Activated CD4-positive, alpha-beta T cell treated with anti-CD3 and anti-CD28 coated beads, Interleukin-2, amount 50 U/mL, for 48 hours (primary cell): Measurements from ENCODE around the gene DLG1.

Source experiments
- DNase-seq, 2 experiments: peaks; one replicate each; pipeline ENCODE4 v3.0.0-alpha.2; 2020

The DLG1 gene

DNA sequence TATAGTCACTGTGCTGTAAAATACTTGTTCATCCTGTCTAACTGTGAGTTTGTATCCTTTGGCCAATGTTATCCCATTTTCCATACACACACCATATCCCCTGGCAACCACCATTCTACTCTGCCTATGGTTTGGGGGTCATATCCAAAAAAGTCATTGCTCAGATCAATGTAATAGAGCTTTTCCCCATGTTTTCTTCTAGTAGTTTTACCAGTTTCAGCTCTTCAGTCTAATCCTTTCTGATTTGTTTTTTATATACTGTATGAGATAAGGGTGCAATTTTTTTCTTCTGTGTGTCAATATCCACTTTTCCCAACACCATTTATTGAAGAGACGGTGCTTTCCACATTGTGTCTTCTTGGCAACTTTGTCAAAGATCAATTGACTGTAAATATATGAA, 14.0 kb upstream of the DLG1 start:
- no peak for DNase-seq

DNA sequence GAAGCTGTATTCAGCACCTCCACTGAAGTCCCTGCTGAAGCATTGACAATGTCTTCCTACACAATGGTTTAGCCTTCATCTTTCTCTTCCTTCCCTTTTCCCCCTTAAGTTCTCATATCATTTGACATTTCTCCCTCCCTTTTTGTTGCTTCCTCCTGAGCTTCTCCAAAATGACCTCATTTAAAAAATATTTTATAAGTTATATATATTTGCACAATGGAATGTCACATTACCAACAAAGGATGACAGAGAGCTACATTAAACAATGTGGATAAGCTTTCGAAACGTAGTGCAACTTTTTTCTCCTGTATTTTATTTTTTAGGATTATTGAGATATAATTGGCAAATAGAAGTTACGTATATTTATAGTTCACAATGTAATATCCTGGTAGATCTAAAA, 13.2 kb upstream of the DLG1 start:
- DNase-seq = no peak

DNA sequence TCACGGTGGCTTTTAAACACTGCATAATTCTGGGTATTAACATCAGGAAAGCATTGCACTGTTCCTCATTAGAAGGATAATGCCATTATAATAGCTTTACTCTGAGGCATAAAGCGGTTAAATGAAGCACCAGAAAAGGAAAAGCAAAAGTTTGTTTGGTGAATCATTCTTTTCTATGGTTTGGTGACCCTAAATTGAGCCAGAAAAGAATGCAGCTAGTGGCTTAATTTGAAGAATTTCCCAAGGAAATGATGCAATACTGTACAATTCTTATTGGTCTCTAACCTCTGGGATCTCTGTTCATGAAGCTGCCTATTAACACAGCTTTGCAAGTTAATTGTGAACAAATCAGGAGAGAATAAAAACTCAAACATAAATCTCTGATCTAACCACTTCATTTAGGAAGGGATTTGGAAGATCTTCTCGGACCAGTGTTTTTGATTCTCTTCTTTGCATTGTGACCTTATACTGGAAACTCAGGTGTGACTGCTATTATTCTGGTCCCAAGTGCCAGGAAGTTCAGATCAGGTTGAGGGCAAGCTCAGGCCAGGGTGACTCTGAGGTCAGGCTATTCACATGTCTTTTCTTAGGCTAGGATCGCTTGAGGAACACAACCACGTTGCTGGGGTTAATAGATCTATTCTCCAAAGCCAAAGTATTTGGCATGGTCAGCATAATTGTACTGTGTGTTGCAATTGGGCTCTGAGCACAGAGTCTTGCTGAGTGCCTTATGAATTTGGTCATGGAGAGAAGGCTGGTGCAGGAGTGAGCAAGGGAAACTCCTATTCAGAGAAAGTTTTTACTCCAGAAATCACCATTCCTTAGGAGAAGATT, 11.3 kb upstream of the DLG1 start:
- DNase-seq = no peak

- no peak for DNase-seq
Measured at GRCh38 chr3:197308591-197308990, 10.2 kb upstream of the DLG1 start.

- no peak for DNase-seq
Measured at GRCh38 chr3:197306374-197307086, 8.1 kb upstream of the DLG1 start.

DNA sequence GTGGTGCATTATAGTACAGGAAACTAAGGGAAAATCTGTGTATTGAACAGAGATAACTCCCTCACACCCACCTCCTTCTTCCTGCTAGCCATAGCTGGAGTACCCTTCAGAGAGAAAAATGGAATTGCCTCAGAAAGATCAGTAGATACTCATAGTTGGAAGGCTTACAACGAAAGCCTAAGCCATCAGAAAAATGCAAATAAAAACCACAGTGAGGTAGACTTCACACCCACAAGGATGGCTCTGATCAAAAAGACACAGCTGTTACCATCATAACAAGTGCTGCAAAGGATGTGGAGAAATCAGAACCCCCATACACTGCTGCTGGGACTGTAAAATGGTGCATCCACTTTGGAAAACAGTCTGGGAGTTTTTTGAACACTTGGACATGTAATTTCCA, 7.4 kb upstream of the DLG1 start:
- DNase-seq = no peak

- DNase-seq = no peak
Measured at GRCh38 chr3:197303452-197303851, 5.0 kb upstream of the DLG1 start.

DNA sequence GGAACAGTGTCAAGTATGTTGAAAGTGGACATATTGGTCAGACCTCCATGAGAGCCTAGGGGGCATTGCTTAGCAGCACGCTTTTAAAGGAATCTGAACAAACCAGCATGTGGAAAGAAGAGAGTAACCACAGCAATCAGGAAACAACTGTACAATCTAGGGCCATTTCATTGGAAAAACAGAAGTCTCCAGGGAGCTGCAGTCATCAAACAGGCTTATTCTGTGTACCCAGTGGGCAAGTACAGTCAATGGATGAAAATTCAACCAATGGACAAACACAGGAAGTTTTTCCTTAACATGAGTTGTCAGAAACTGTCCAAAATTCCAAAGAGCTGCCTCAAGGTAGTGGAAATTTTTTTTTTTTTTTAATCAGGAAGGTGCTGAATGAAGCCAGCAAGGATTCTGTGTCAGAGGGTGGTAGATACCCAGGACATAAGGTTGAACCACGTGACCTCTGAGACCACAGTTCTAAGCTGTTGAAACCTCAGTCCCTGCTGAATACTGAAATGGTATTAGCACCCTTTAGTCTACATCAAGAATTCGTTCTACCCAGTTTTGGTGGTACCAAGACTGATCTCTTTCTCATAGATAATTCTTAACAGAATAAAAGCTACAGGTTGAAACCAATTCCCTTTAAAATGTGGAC, 4.4 kb upstream of the DLG1 start:
- no peak for DNase-seq

GRCh38 chr3:197302033-197302432, 3.6 kb upstream of the DLG1 start:
- no peak for DNase-seq

DNA sequence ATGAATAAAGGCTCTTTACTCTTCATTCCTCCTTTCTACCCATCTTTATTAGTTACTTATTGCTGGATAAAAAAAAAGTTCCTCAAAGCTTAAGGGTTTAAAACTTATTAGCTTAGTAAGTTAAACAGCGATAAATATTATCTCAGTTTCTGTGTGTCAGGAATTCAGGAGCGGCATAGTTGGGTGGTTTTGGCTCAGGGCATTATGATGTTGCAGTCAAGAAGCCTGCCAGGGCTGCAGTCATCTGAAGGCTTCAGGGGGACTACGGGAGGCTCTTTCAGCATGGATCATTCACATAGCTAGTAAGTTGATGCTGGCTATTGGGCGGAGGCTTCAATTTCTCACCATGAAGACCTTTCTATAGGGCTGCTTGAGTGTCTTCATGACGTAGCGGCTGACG, 1.9 kb upstream of the DLG1 start:
- DNase-seq = no peak

DNA sequence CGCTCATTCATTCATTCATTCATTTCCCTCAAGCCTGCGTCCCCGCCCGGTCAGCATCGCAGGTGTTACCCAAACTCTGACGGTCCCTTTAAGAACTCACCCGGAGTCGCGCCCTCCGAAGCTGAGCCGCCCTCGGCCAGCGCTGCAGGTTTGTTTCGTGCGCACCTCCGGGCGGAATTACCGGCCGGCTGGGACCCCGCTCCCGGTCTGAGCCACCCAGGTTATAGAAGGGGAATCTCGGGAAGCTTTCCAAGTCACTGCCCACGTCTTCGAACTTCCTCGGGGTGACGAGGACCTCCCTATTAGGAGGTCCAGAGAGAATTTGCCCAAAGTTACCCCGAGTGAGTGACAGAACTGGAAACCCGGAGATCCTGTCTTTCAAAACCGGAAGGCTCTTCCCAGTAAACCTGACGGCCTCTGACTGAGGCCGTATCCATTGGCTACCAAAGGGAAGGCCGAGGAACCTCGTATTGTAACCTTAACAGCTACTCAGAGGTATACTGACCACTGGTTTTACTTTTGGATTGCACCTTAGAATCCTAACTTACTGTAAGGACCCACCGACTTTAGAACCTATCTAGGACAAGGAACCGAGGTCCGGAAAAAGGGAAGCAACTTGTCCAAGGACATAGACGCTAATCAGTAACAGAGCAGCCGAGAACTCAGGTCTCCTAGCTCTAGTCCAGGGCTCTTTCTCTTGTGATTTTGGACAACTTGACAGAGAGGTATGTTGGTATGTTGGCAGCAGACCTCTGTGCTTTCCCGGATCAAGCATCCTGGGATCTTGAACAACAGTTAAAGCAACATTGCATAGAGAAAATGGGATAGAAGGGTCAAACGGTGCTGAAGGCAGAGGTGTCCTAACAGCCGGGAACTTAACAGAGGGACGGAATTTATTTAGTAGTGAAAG, 788 bp upstream of the DLG1 start:
- peak; percentile 32 to 35 for DNase-seq

- peak; percentile 90 to 92 for DNase-seq
Measured at GRCh38 chr3:197297476-197298340, 704 bp downstream of the DLG1 start.

DNA sequence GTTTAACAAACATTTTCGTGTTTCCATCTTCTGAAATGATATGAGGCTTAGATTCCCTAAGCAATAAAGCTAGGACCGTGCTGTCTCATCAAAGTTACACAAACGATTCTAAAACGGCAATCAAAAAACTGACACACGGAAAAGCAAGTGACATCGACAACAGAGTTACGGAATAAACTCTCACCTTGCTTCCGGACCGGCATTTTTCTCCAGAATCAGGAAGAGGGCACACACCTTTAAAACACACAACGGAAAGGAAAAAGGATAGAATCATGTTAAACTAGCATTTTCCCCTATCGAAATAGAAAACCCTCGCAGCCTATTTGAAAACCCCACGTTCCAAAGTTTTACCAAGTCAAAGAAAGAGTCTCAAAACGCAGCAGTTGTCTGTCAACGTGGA, 1.4 kb downstream of the DLG1 start:
- DNase-seq = no peak

- DNase-seq = no peak
Measured at GRCh38 chr3:197296545-197296944, 1.9 kb downstream of the DLG1 start.

DNA sequence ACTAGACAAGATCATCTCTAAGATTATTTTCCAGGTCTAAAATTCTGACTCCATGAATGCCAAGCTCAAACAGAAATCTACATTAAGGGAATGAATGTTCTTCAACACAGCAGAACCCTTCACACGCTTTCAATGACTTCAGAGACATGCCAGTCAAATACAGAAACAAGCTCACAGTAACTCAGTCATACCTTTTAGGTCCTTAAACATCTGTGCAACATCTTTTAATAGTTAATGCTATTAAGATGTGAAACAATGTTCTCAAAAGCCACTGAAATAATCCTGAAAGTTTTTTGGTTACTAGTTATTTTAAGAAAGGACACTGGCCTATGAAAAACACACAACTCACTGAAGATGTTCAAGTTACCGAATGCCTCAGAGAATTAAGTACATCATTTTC, 2.5 kb downstream of the DLG1 start:
- DNase-seq = no peak

DNA sequence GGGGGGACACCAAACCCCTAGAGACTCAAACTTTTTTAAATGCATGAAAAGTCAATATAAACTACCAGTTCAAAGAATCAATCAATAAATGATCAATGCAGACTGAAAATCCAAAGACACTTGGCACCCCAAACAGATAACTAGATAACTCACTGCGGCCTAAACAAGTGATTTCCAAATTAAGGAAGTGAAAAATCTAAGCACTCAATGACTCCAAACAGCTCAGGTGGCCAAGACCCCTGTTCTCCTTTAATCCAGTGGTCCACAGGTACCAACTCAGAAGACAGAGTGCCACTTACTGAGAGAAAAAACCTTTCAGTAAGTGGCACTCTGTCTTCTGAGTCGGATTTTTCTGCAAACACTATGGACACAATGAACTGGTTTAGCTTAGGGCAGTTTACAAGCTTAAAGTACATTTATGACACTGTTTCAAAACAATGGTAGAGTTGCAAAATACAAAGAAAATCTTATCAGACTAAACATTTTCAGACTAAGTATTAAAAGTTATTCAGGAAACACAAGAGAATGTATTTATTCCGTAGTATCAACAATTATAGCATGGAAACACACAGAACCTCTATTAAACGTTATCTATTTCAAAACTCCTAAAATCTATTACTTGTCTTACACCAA, 4.7 kb downstream of the DLG1 start:
- DNase-seq = no peak

GRCh38 chr3:197292648-197293047, 5.8 kb downstream of the DLG1 start:
- no peak for DNase-seq

- DNase-seq = no peak
Measured at GRCh38 chr3:197292083-197292646, 6.2 kb downstream of the DLG1 start.

DNA sequence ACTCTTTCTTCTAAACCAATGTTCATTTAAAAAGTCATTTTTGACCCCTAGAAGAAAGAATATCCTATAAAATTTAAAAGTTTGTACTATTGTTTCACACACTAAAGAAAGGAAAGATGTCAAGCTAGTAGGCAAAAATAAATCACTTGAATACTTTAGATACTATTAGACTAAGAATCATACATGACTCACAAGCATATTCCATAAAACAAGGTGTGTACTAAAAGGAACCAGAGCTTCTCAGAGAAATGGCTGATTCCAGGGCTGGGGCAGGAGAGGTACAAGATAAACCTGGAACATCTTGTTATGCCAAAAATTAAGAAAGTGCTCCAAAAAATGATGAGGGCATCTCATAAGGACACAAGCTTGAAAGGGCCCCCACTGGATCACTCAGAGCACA, 8.7 kb downstream of the DLG1 start:
- DNase-seq = no peak

DNA sequence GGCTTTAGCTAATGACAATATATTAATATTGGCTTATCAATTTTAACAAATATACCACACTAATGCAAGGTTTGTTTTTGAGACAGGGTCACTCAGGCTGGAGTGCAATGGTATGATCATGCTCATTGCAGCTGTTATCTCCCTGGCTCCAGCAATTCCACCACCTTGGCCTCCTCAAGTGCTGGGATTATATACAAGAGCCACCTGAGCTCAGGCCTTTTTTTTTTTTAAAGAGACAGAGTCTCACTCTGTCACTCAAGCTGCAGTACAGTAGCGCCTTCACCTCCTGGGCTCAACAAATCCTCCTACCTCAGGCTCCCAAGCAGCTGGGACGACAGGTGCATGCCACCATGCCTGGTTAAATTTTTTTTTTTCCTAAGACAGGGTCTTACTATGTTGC, 11.7 kb downstream of the DLG1 start:
- DNase-seq = no peak

- DNase-seq = no peak
Measured at GRCh38 chr3:197285557-197285956, 12.9 kb downstream of the DLG1 start.
